H1 (cell line): ENCODE measurements around the gene ZNF496. TPM values are rescaled to one million over a fixed set of nuclear protein-coding genes. Genes with fewer than 3 reads are reported as not detected.

Source experiments
- CTCF ChIA-PET: fragments of 300-600 bp; sonication (Branson Sonifier 250); formaldehyde crosslinking; loops from one replicate; lab custom pipeline; 2021; ENCODE audit not compliant: partially characterized antibody; lab: Charles Lee
- POLR2A ChIA-PET: fragments of 300-600 bp; sonication (Branson Sonifier 250); formaldehyde crosslinking; loops from one replicate; lab custom pipeline; 2021; ENCODE audit warnings: inconsistent platforms; ENCODE audit not compliant: partially characterized antibody; lab: Charles Lee
- DNase-seq, 2 experiments: peaks; one replicate each; pipeline versions ENCODE4 v3.0.0 to v3.0.0-alpha.2; 2010 to 2022; ENCODE audit warnings: low spot score in 2 of 2, low read depth in 1 of 2, mixed read lengths in 1 of 2
- FAIRE-seq: peaks from 2 replicates; lab custom pipeline; 2011; peaks lifted over from hg19 to GRCh38; lab: Jason Lieb, UNC
- H2AFZ ChIP-seq: 2 replicates; pipeline ENCODE4 v1.8.1; 2012; ENCODE audit warnings: low read length, inconsistent platforms
- H2AK5ac ChIP-seq: 2 replicates; pipeline ENCODE4 v1.6.1; 2013; ENCODE audit warnings: low read depth, low read length
- H2BK120ac ChIP-seq: replicated peaks from 2 replicates; pipeline ENCODE3; 2013; ENCODE audit warnings: low read depth, low read length, inconsistent platforms
- H2BK12ac ChIP-seq: 2 replicates; pipeline ENCODE4 v1.6.1; 2013; ENCODE audit warnings: low read depth, low read length
- H2BK15ac ChIP-seq: 2 replicates; pipeline ENCODE4 v1.6.1; 2013; ENCODE audit warnings: low read length
- H2BK20ac ChIP-seq: 2 replicates; pipeline ENCODE4 v1.6.1; 2013; ENCODE audit warnings: low read length
- H2BK5ac ChIP-seq: 2 replicates; pipeline ENCODE4 v1.6.1; 2013; ENCODE audit warnings: low read depth, low read length
- H3K14ac ChIP-seq: 2 replicates; pipeline ENCODE4 v1.6.1; 2013; ENCODE audit warnings: inconsistent platforms; ENCODE audit not compliant: insufficient read length
- H3K18ac ChIP-seq: 2 replicates; pipeline ENCODE4 v1.6.1; 2013; ENCODE audit warnings: low read length; ENCODE audit errors: extremely low read depth
- H3K23ac ChIP-seq: 2 replicates; pipeline ENCODE4 v1.6.1; 2013; ENCODE audit warnings: inconsistent platforms; ENCODE audit not compliant: insufficient read length
- H3K23me2 ChIP-seq: 2 replicates; pipeline ENCODE4 v1.6.1; 2013; ENCODE audit warnings: low read depth, low read length
- H3K27ac ChIP-seq: 2 replicates; pipeline ENCODE4 v1.6.1; 2011; ENCODE audit warnings: low read depth, low read length, inconsistent platforms
- H3K27me3 ChIP-seq, 4 experiments: replicated peaks in 1 of 4; 1 replicate in 1 of 4; 2 replicates in 3 of 4; pipeline versions ENCODE4 v1.6.1 to v1.8.1; 2011 to 2013; ENCODE audit warnings: low read length in 3 of 4, mild to moderate bottlenecking in 3 of 4, inconsistent platforms in 2 of 4, mixed read lengths in 2 of 4, moderate library complexity in 1 of 4; ENCODE audit not compliant: control insufficient read depth in 3 of 4, insufficient read depth in 3 of 4; ENCODE audit errors: extremely low read depth in 1 of 4
- H3K36me3 ChIP-seq, 4 experiments: 2 replicates each; pipeline versions ENCODE4 v1.6.1 to v1.8.1; 2011 to 2013; ENCODE audit warnings: mild to moderate bottlenecking in 4 of 4, low read length in 3 of 4, moderate library complexity in 2 of 4, control low read depth in 1 of 4, inconsistent platforms in 1 of 4; ENCODE audit not compliant: insufficient read depth in 4 of 4, control insufficient read depth in 2 of 4
- H3K4ac ChIP-seq: replicated peaks from 2 replicates; pipeline ENCODE3; 2013; ENCODE audit warnings: low read length, low read depth, mixed read lengths, inconsistent platforms; ENCODE audit not compliant: insufficient read length
- H3K4me1 ChIP-seq, 4 experiments: replicated peaks in 1 of 4; 1 replicate in 1 of 4; 2 replicates in 3 of 4; pipeline versions ENCODE4 v1.6.1 to v1.8.1; 2011 to 2013; ENCODE audit warnings: low read length in 3 of 4, inconsistent platforms in 2 of 4, mixed read lengths in 1 of 4; ENCODE audit not compliant: insufficient read depth in 4 of 4, control insufficient read depth in 3 of 4
- H3K4me2 ChIP-seq, 2 experiments: 2 replicates each; pipeline versions ENCODE4 v1.6.1 to v1.8.1; 2011 to 2013; ENCODE audit warnings: low read depth in 2 of 2, low read length in 2 of 2, control low read depth in 1 of 2, inconsistent platforms in 1 of 2, mild to moderate bottlenecking in 1 of 2; ENCODE audit not compliant: insufficient read depth in 1 of 2
- H3K4me3 ChIP-seq, 4 experiments: fragments of 200-600, 300-600 bp in 1 of 4; sonication (generic), shearing (Covaris generic), sonication (Bioruptor Twin) in 1 of 4; 2 replicates each; pipeline versions ENCODE4 v1.5.1 to v1.8.1; 2011 to 2016; ENCODE audit warnings: low read length in 4 of 4, low read depth in 3 of 4, control low read depth in 2 of 4, inconsistent platforms in 2 of 4, mild to moderate bottlenecking in 2 of 4, mixed read lengths in 1 of 4, moderate library complexity in 1 of 4; ENCODE audit not compliant: insufficient read depth in 2 of 4; ENCODE audit errors: extremely low read depth in 1 of 4
- H3K56ac ChIP-seq: replicated peaks from 2 replicates; pipeline ENCODE3; 2013; ENCODE audit warnings: low read depth, mild to moderate bottlenecking, mixed read lengths, low read length, inconsistent platforms; ENCODE audit not compliant: insufficient read length
- H3K79me1 ChIP-seq: 2 replicates; pipeline ENCODE4 v1.6.1; 2013; ENCODE audit warnings: low read depth, low read length, control low read depth
- H3K79me2 ChIP-seq, 2 experiments: 2 replicates each; pipeline versions ENCODE4 v1.6.1 to v1.8.1; 2012 to 2013; ENCODE audit warnings: low read length in 2 of 2, mild to moderate bottlenecking in 2 of 2, inconsistent platforms in 1 of 2; ENCODE audit not compliant: insufficient read depth in 2 of 2, control insufficient read depth in 1 of 2
- H3K9ac ChIP-seq, 4 experiments: replicated peaks in 1 of 4; 1 replicate in 1 of 4; 2 replicates in 3 of 4; pipeline versions ENCODE4 v1.6.1 to v1.8.1; 2011 to 2013; ENCODE audit warnings: low read depth in 3 of 4, low read length in 3 of 4, control low read depth in 2 of 4, mild to moderate bottlenecking in 2 of 4, moderate library complexity in 2 of 4, inconsistent platforms in 1 of 4; ENCODE audit errors: extremely low read depth in 1 of 4
- H3K9me3 ChIP-seq, 2 experiments: 2 replicates each; pipeline versions ENCODE4 v1.6.1 to v1.8.1; 2012 to 2013; ENCODE audit warnings: mild to moderate bottlenecking in 2 of 2, moderate library complexity in 2 of 2, control low read depth in 1 of 2, inconsistent platforms in 1 of 2, low read depth in 1 of 2, low read length in 1 of 2, mixed read lengths in 1 of 2; ENCODE audit not compliant: insufficient read depth in 2 of 2
- H4K20me1 ChIP-seq, 2 experiments: replicated peaks in 1 of 2; 2 replicates each; pipeline versions ENCODE3 to v1.8.1; 2011 to 2013; ENCODE audit warnings: inconsistent platforms in 2 of 2, low read length in 2 of 2, mild to moderate bottlenecking in 1 of 2; ENCODE audit not compliant: insufficient read depth in 2 of 2, control insufficient read depth in 1 of 2
- H4K5ac ChIP-seq: 2 replicates; pipeline ENCODE4 v1.6.1; 2013; ENCODE audit warnings: low read length, low read depth, mixed read lengths, inconsistent platforms; ENCODE audit not compliant: insufficient read length
- H4K8ac ChIP-seq: 2 replicates; pipeline ENCODE4 v1.8.0; 2013; ENCODE audit warnings: mild to moderate bottlenecking, moderate library complexity, low read length, inconsistent platforms; ENCODE audit not compliant: insufficient read depth; ENCODE audit errors: extremely low read depth
- H4K91ac ChIP-seq: replicated peaks from 2 replicates; pipeline ENCODE3; 2013; ENCODE audit warnings: low read length, mixed read lengths, inconsistent platforms; ENCODE audit not compliant: insufficient read length
- ASH2L ChIP-seq: fragments of 200-600, 300-600 bp; sonication (generic); IDR thresholded peaks from one replicate; pipeline ENCODE4 v1.7.1; 2017; ENCODE audit warnings: low read length
- BCL11A ChIP-seq, 2 experiments: IDR thresholded peaks; one replicate each; pipeline ENCODE4 v1.6.1; 2011; ENCODE audit warnings: low read depth in 2 of 2, low read length in 2 of 2, mild to moderate bottlenecking in 2 of 2
- CBX5 ChIP-seq: fragments of 300-800, 300-1000 bp; sonication (generic); IDR thresholded peaks from 2 replicates; pipeline ENCODE4 v1.7.1; 2016; ENCODE audit warnings: antibody characterized with exemption, low read length, low read depth
- CEBPB ChIP-seq: IDR thresholded peaks from 2 replicates; pipeline ENCODE4 v1.6.1; 2012; ENCODE audit warnings: low read depth, low read length
- CHD1 ChIP-seq: IDR thresholded peaks from 2 replicates; pipeline ENCODE4 v1.6.1; 2012; ENCODE audit warnings: low read depth, low read length, improper control_type of control experiment
- CHD2 ChIP-seq: IDR thresholded peaks from 2 replicates; pipeline ENCODE4 v1.6.1; 2012; ENCODE audit warnings: low read length, improper control_type of control experiment
- CREB1 ChIP-seq: IDR thresholded peaks from 2 replicates; pipeline ENCODE4 v1.6.1; 2012; ENCODE audit warnings: inconsistent platforms
- CTBP2 ChIP-seq: IDR thresholded peaks from 2 replicates; pipeline ENCODE4 v1.7.0; 2011; ENCODE audit warnings: borderline replicate concordance, mild to moderate bottlenecking, moderate library complexity, mixed read lengths, low read length; ENCODE audit not compliant: insufficient read depth, insufficient read length
- FOSL1 ChIP-seq: IDR thresholded peaks from 2 replicates; pipeline ENCODE4 v1.6.1; 2011; ENCODE audit warnings: mild to moderate bottlenecking, low read depth, low read length, moderate library complexity; ENCODE audit not compliant: insufficient read depth
- JUND ChIP-seq: IDR thresholded peaks from 2 replicates; pipeline ENCODE4 v1.6.1; 2011; ENCODE audit warnings: mild to moderate bottlenecking, improper control_type of control experiment, low read length
- KDM1A ChIP-seq: fragments of 200-600, 300-600 bp; sonication (generic); IDR thresholded peaks from 2 replicates; pipeline ENCODE4 v1.7.1; 2016; ENCODE audit warnings: mild to moderate bottlenecking, low read length, borderline replicate concordance
- POLR2AphosphoS5 ChIP-seq: IDR thresholded peaks from 2 replicates; pipeline ENCODE4 v1.6.1; 2011; ENCODE audit warnings: low read depth, low read length
- RFX5 ChIP-seq: IDR thresholded peaks from 2 replicates; pipeline ENCODE4 v1.6.1; 2011; ENCODE audit warnings: low read depth, low read length, improper control_type of control experiment, borderline replicate concordance
- SAP30 ChIP-seq: fragments of 300-600 bp; sonication (generic); IDR thresholded peaks from 2 replicates; pipeline ENCODE4 v1.7.1; 2012; ENCODE audit warnings: low read length, moderate library complexity, mild to moderate bottlenecking, inconsistent platforms; ENCODE audit not compliant: insufficient read depth, insufficient replicate concordance
- WGBS, 2 experiments: shearing (Covaris generic) in 1 of 2; methylation state at CpG; one replicate each; pipeline versions ENCODE4 v1.1.6 to v1.1.7; 2013 to 2015; ENCODE audit warnings: low lambda C conversion rate in 2 of 2, mixed read lengths in 2 of 2, inconsistent platforms in 1 of 2, low coverage in 1 of 2, missing lambda C conversion rate in 1 of 2; ENCODE audit not compliant: insufficient replicate concordance in 2 of 2, insufficient coverage in 1 of 2, insufficient read length in 1 of 2; ENCODE audit errors: extremely low coverage in 1 of 2, missing lambda C conversion rate in 1 of 2; 5-methylcytosine and 5-hydroxymethylcytosine counted together
- polyA plus RNA-seq, 7 experiments: library from polyadenylated mRNA; depleted of rRNA in 3 of 7; stranded (reverse) in 5 of 7; unstranded in 2 of 7; fragments of >200 nt in 5 of 7; fragments of 200-250 nt in 2 of 7; gene quantifications; 1 replicate in 5 of 7; 2 replicates in 1 of 7; 4 replicates in 1 of 7; pipeline versions ENCODE4 v1.2.1 to v1.2.3, GENCODE V29; 2011 to 2013; ENCODE audit warnings: missing spikeins in 2 of 7, mixed read lengths in 2 of 7
- total RNA-seq: library from RNA; stranded (reverse); fragmentation: NEBNext Ultra II Directional; extraction: Animal tissue kit (Norgen Biotek cat#: 25700); gene quantifications from 2 replicates; pipeline ENCODE4 v1.2.1, GENCODE V29; 2021
- TF ChIP-seq, protein P1 (sequence below): IDR thresholded peaks from 2 replicates; pipeline ENCODE4 v1.6.1; 2012; ENCODE audit warnings: inconsistent platforms

Gene ZNF496
- total and polyA plus RNA-seq, 2 of the 8 experiments (the other 6 are each of a cell fraction or from before 2014, with no cell fraction given) = 27.9 to 71.4 TPM

DNA sequence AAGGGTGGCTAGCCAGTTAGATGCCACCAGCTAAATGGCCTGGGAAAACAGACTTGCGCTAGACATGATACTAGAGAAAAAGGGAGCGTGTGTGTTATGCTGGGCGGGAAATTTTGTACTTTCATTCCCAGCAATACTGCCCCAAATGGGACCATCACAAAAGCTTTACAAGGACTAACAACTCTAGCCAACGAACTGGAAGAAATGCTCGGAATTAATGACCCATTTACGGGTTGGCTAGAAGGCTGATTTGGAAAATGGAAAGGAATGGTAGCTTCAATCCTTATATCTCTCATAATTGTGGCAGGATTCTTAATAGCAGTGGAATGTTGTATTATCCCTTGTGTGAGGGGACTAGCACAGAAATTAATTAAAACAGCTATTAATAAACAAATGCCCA is 27.9 kb upstream of the ZNF496 start:
- Histone ChIP-seq H3K14ac (no peak overlapping the region), H3K79me1 (no peaks in the 10 kb centered on the region), H3K4me1 (peaks cover 0 to 5% (median 2%) of the 10 kb centered on the region in 4 experiments; a peak in 3 of 7 replicates), H3K9ac (no peak overlapping the region), H3K4ac (no peak overlapping the region), H4K8ac (no peak overlapping the region), H2BK12ac (no peak overlapping the region), H2BK120ac (no peak overlapping the region), H3K4me3 (no peak overlapping the region), H4K20me1 (no peaks in the 10 kb centered on the region), H3K4me2 (no peak overlapping the region), H3K9me3 (peaks cover 5 to 10% of the 10 kb centered on the region in 2 experiments; a peak in 3 of 4 replicates), H3K18ac (no peak overlapping the region), H2BK5ac (no peak overlapping the region), H3K36me3 (no peaks in the 10 kb centered on the region), H3K27me3 (peaks cover 0 to 1% (median 0%) of the 10 kb centered on the region in 4 experiments; a peak in 2 of 7 replicates), H3K23me2 (no peaks in the 10 kb centered on the region), H2BK20ac (no peak overlapping the region), H2BK15ac (no peak overlapping the region), H3K79me2 (no peaks in the 10 kb centered on the region), H3K27ac (no peak overlapping the region), H4K91ac (no peak overlapping the region), H2AK5ac (no peak overlapping the region), H2AFZ (no peak overlapping the region), H3K23ac (no peak overlapping the region), H4K5ac (no peak overlapping the region), H3K56ac (no peak overlapping the region)
- CTCF ChIA-PET = interaction anchor here (2.0 to 3.0 kb wide), 2 partner anchors 12 to 14 kb away, joined by 4 to 9 read pairs; no protein-coding TSS in a partner anchor
- FAIRE-seq (no peak), DNase-seq (no peak)
- POLR2A ChIA-PET = interaction anchor here (0.8 kb wide), 1 partner anchor 24 kb away, joined by 3 read pairs; no protein-coding TSS in a partner anchor
- WGBS, 2 experiments = 91% methylated on average over 6 of the region's 6 CpGs; no CpG with 5 or more reads in 1 of the 2 experiments
- no peak for TF ChIP-seq CBX5
- no peak for TF ChIP-seq CTBP2
- TF ChIP-seq POLR2AphosphoS5 = no peak
- TF ChIP-seq FOSL1 = no peak
- no peak for TF ChIP-seq CREB1
- no peak for TF ChIP-seq BCL11A (IDR thresholded peaks at IDR 0.05; ENCODE audit: low read depth in 2 of 2, low read length in 2 of 2)
- TF ChIP-seq, protein P1, sequence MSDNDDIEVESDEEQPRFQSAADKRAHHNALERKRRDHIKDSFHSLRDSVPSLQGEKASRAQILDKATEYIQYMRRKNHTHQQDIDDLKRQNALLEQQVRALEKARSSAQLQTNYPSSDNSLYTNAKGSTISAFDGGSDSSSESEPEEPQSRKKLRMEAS = no peak
- TF ChIP-seq ASH2L = no peak
- no peak for TF ChIP-seq SAP30
- no peak for TF ChIP-seq JUND
- TF ChIP-seq RFX5 = no peak
- TF ChIP-seq CEBPB = no peak
- TF ChIP-seq CHD1 = no peak
- no peak for TF ChIP-seq CHD2
- no peak for TF ChIP-seq KDM1A
